Measurements from ENCODE around the gene DLG2. TPM values are rescaled to one million over a fixed set of nuclear protein-coding genes. Genes with fewer than 3 reads are reported as not detected.

DLG2 gene
- total RNA-seq, 1 donor from 2014 or later: 0.26 TPM

GRCh38 chr11:83540112-83540675, 2086.9 kb downstream of the DLG2 start:
- FAIRE-seq (no peak), DNase-seq (ENCODE audit: low read depth) (no peak)
- Histone ChIP-seq H3K27me3 (ENCODE audit: control insufficient read depth, insufficient read depth, low read length) (no peaks in the 10 kb centered on the region), H3K4me3 (ENCODE audit: low read depth, low read length) (no peak overlapping the region), H3K36me3 (ENCODE audit: control insufficient read depth, insufficient read depth, low read length) (no peaks in the 10 kb centered on the region)
- TF ChIP-seq CTCF (IDR thresholded peaks at IDR 0.05; ENCODE audit: insufficient read depth, low read length, severe bottlenecking): no peak

GRCh38 chr11:83538286-83538685, 2088.9 kb downstream of the DLG2 start:
- no peaks in the 10 kb centered on the region for H3K36me3 ChIP-seq (ENCODE audit: control insufficient read depth, insufficient read depth, low read length)
- no peaks in the 10 kb centered on the region for H3K27me3 ChIP-seq (ENCODE audit: control insufficient read depth, insufficient read depth, low read length)
- DNase-seq (ENCODE audit: low read depth) (no peak), FAIRE-seq (no peak)
- H3K4me3 ChIP-seq (ENCODE audit: low read depth, low read length): no peak overlapping the region
- no peak for TF ChIP-seq CTCF (IDR thresholded peaks at IDR 0.05; ENCODE audit: insufficient read depth, low read length, severe bottlenecking)

DNA sequence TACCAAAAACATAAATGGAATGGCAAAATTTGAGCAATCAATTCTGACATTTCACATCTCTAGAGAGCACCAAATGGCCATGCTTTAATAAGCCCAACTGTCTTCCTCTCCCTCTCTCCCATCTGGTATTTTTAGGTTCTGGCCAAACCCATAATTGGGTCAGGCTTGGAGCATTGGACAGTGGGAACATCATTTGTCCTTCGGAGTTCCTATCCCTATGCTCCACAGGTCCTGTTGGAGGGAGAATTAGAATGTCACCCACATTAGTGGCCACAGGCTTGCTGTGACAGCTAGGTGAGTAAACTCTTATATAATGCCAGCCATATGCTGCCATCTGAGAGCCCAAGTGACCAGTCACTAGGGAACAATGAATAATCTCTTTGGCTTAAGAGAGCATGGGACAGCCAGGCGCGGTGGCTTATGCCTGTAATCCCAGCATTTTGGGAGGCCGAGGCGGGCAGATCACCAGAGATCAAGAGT, 2090.0 kb downstream of the DLG2 start:
- no peak overlapping the region for H3K4me3 ChIP-seq (ENCODE audit: low read depth, low read length)
- H3K27me3 ChIP-seq (ENCODE audit: control insufficient read depth, insufficient read depth, low read length): no peaks in the 10 kb centered on the region
- no peak for FAIRE-seq
- DNase-seq (ENCODE audit: low read depth): no peak
- no peaks in the 10 kb centered on the region for H3K36me3 ChIP-seq (ENCODE audit: control insufficient read depth, insufficient read depth, low read length)
- no peak for TF ChIP-seq CTCF (IDR thresholded peaks at IDR 0.05; ENCODE audit: insufficient read depth, low read length, severe bottlenecking)

GRCh38 chr11:83533166-83533565, 2094.0 kb downstream of the DLG2 start:
- no peak for DNase-seq (ENCODE audit: low read depth)
- no peak for FAIRE-seq
- no peak for TF ChIP-seq CTCF (IDR thresholded peaks at IDR 0.05; ENCODE audit: insufficient read depth, low read length, severe bottlenecking)
- Histone ChIP-seq H3K27me3 (ENCODE audit: control insufficient read depth, insufficient read depth, low read length) (no peaks in the 10 kb centered on the region), H3K4me3 (ENCODE audit: low read depth, low read length) (no peak overlapping the region), H3K36me3 (ENCODE audit: control insufficient read depth, insufficient read depth, low read length) (no peaks in the 10 kb centered on the region)

DNA sequence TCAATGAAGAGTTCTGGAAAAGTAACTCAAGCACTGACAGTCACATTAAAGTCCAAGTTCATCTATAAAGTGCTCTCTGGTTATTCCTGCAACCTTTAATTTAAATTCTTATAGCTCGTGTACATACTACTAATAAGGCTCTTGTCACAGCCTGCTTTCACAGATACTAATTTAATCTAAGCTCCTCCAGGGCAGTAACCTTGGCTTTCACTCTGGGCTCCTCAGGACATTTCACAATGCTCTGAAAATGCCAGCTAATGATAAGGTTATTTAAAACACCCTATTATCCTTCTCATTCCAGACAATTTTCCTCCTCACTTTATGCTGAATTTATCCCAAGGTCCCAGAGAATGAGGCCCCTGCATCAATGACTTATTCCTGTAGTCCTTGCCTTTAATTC, 2098.3 kb downstream of the DLG2 start:
- no peak for TF ChIP-seq CTCF (IDR thresholded peaks at IDR 0.05; ENCODE audit: insufficient read depth, low read length, severe bottlenecking)

GRCh38 chr11:83528225-83528624, 2098.9 kb downstream of the DLG2 start:
- TF ChIP-seq CTCF (IDR thresholded peaks at IDR 0.05; ENCODE audit: insufficient read depth, low read length, severe bottlenecking): no peak
- Histone ChIP-seq H3K36me3 (ENCODE audit: control insufficient read depth, insufficient read depth, low read length) (no peaks in the 10 kb centered on the region), H3K4me3 (ENCODE audit: low read depth, low read length) (no peak overlapping the region), H3K27me3 (ENCODE audit: control insufficient read depth, insufficient read depth, low read length) (no peaks in the 10 kb centered on the region)
- FAIRE-seq (no peak), DNase-seq (ENCODE audit: low read depth) (no peak)

More for the DNA sequence above, 2098.3 kb downstream of the DLG2 start:
- DNase-seq (ENCODE audit: low read depth): no peak
- Histone ChIP-seq H3K36me3 (ENCODE audit: control insufficient read depth, insufficient read depth, low read length) (no peaks in the 10 kb centered on the region), H3K4me3 (ENCODE audit: low read depth, low read length) (no peak overlapping the region), H3K27me3 (ENCODE audit: control insufficient read depth, insufficient read depth, low read length) (no peaks in the 10 kb centered on the region)
- no peak for FAIRE-seq

Data from bronchial epithelial cell (primary cell).